Gastrocnemius medialis (tissue), 4 donors: ENCODE measurements around the gene CPLX1.

ENCODE experiments used
- CTCF ChIP-seq, 5 experiments: fragments of 450-650 bp in 3 of 5; fragments of 200-600 bp in 2 of 5; sonication (generic) in 2 of 5; IDR thresholded peaks in 4 of 5; conservative IDR thresholded peaks in 1 of 5; 1 replicate in 4 of 5; 2 replicates in 1 of 5; pipeline ENCODE4 v1.5.1; 2016 to 2019; ENCODE audit warnings: antibody characterized with exemption in 5 of 5, mild to moderate bottlenecking in 3 of 5, moderate library complexity in 3 of 5
- POLR2A ChIP-seq, 2 donors: fragments of 450-650 bp; IDR thresholded peaks; one replicate each; pipeline ENCODE4 v1.6.1; 2017; ENCODE audit warnings: antibody characterized with exemption in 2 of 2, mild to moderate bottlenecking in 2 of 2, moderate library complexity in 2 of 2

- TF ChIP-seq POLR2A (IDR thresholded peaks at IDR 0.05) (no peak), CTCF (IDR thresholded peaks at IDR 0.05 in 4 of 5, conservative IDR thresholded peaks at IDR 0.05 in 1 of 5) (no peak)
These were observed 85.9 kb downstream of the CPLX1 start for GRCh38 chr4:740011-740410.
